IPS-15b (cell line): Measurements from ENCODE around the gene SCO2.

ENCODE experiments used
- H3K27me3 ChIP-seq: one replicate; pipeline ENCODE4 v1.6.1; 2013; ENCODE audit warnings: low read length; ENCODE audit not compliant: control insufficient read depth, insufficient read depth
- H3K36me3 ChIP-seq: one replicate; pipeline ENCODE4 v1.6.1; 2013; ENCODE audit warnings: low read length; ENCODE audit not compliant: control insufficient read depth, insufficient read depth
- H3K4me1 ChIP-seq: one replicate; pipeline ENCODE4 v1.6.1; 2013; ENCODE audit warnings: mild to moderate bottlenecking, low read length; ENCODE audit not compliant: control insufficient read depth, insufficient read depth
- H3K4me3 ChIP-seq: one replicate; pipeline ENCODE4 v1.5.1; 2013; ENCODE audit warnings: low read depth, low read length
- H3K9ac ChIP-seq: one replicate; pipeline ENCODE4 v1.6.1; 2013; ENCODE audit warnings: low read depth, mild to moderate bottlenecking, low read length
- H3K9me3 ChIP-seq: one replicate; pipeline ENCODE4 v1.6.1; 2013; ENCODE audit warnings: mild to moderate bottlenecking, low read length; ENCODE audit not compliant: control insufficient read depth, insufficient read depth

SCO2 gene

GRCh38 chr22:50483106-50483505 is 42.3 kb downstream of the SCO2 start:
- Histone ChIP-seq H3K4me3 (no peak overlapping the region), H3K9me3 (no peaks in the 10 kb centered on the region), H3K4me1 (no peaks in the 10 kb centered on the region), H3K27me3 (peaks cover 10% of the 10 kb centered on the region), H3K36me3 (no peaks in the 10 kb centered on the region), H3K9ac (no peak overlapping the region)

- H3K4me1 ChIP-seq, result no peaks in the 10 kb centered on the region
- peak overlapping the region; percentile 60 for H3K4me3 ChIP-seq
- H3K9ac ChIP-seq, result peak overlapping the region; percentile 47
Measured at GRCh38 chr22:50482107-50483074, 43.0 kb downstream of the SCO2 start.

GRCh38 chr22:50481440-50482106 is 43.8 kb downstream of the SCO2 start, which contains the start of gene ADM2:
Gene ADM2, plus strand, starts transcription at chr22:50481543. Its CDS starts 305 bp downstream, at chr22:50481848.
- Histone ChIP-seq H3K4me1 (no peaks in the 10 kb centered on the region), H3K4me3 (peak within 1 kb of the TSS; percentile 60), H3K9me3 (no peaks in the 10 kb centered on the region), H3K9ac (peak within 1 kb of the TSS; percentile 47), H3K27me3 (peaks cover 10% of the 10 kb centered on the region), H3K36me3 (no peaks in the 10 kb centered on the region)

More at GRCh38 chr22:50482107-50483074, 43.0 kb downstream of the SCO2 start:
- no peaks in the 10 kb centered on the region for H3K36me3 ChIP-seq
- peaks cover 10% of the 10 kb centered on the region for H3K27me3 ChIP-seq
- no peaks in the 10 kb centered on the region for H3K9me3 ChIP-seq

DNA sequence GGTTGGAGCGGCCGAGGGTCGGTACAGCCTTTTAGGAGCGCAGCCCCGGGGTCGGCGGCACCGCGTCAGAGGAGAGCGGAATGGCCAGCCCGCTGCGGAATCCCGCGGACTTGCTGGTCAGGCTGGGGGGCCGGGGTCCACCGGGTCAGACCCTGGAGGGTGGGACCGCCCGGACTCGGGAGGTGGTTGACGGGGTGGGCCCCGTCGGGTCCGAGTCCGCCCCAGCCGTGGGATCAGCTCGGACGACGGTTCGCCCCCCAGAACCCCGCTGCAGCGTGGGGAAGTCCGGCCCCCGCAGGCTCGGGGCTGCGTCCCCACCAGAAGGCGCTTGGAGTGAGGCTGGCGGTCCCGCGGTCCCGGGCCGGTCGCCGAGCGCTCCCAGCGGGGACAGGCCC is 44.4 kb downstream of the SCO2 start:
- H3K4me1 ChIP-seq, result no peaks in the 10 kb centered on the region
- no peaks in the 10 kb centered on the region for H3K36me3 ChIP-seq
- no peak overlapping the region for H3K9ac ChIP-seq
- peaks cover 10% of the 10 kb centered on the region for H3K27me3 ChIP-seq
- peak overlapping the region; percentile 60 for H3K4me3 ChIP-seq
- no peaks in the 10 kb centered on the region for H3K9me3 ChIP-seq

GRCh38 chr22:50479721-50480120 is 45.7 kb downstream of the SCO2 start:
- Histone ChIP-seq H3K9ac (no peak overlapping the region), H3K27me3 (peaks cover 10% of the 10 kb centered on the region), H3K4me3 (no peak overlapping the region), H3K9me3 (no peaks in the 10 kb centered on the region), H3K4me1 (no peaks in the 10 kb centered on the region), H3K36me3 (no peaks in the 10 kb centered on the region)

- Histone ChIP-seq H3K4me3 (no peak overlapping the region), H3K9me3 (no peaks in the 10 kb centered on the region), H3K27me3 (peaks cover 10% of the 10 kb centered on the region), H3K4me1 (peaks cover 4% of the 10 kb centered on the region), H3K36me3 (peaks cover under 1% of the 10 kb centered on the region), H3K9ac (no peak overlapping the region)
Measured at GRCh38 chr22:50477923-50478322, 47.5 kb downstream of the SCO2 start.

- no peaks in the 10 kb centered on the region for H3K9me3 ChIP-seq
- no peak overlapping the region for H3K4me3 ChIP-seq
- peaks cover 4% of the 10 kb centered on the region for H3K4me1 ChIP-seq
- H3K9ac ChIP-seq, result no peak overlapping the region
- H3K27me3 ChIP-seq, result peaks cover 10% of the 10 kb centered on the region
- peaks cover 6% of the 10 kb centered on the region for H3K36me3 ChIP-seq
Measured at GRCh38 chr22:50476868-50477267, 48.5 kb downstream of the SCO2 start.

GRCh38 chr22:50475652-50476002 is 49.8 kb downstream of the SCO2 start:
- peaks cover 14% of the 10 kb centered on the region for H3K36me3 ChIP-seq
- H3K9me3 ChIP-seq, result no peaks in the 10 kb centered on the region
- H3K27me3 ChIP-seq, result peaks cover 10% of the 10 kb centered on the region
- H3K4me1 ChIP-seq, result peaks cover 4% of the 10 kb centered on the region
- H3K9ac ChIP-seq, result no peak overlapping the region
- H3K4me3 ChIP-seq, result no peak overlapping the region

GRCh38 chr22:50474710-50475651 is 50.4 kb downstream of the SCO2 start, which contains the start of gene SBF1:
Gene SBF1, minus strand, starts transcription at chr22:50475035. Its CDS starts 195 bp downstream, at chr22:50474840.
- Histone ChIP-seq H3K4me1 (peaks cover 8% of the 10 kb centered on the region), H3K4me3 (peak within 1 kb of the TSS; percentile 60), H3K9ac (peak within 1 kb of the TSS; percentile 54), H3K36me3 (peaks cover 14% of the 10 kb centered on the region), H3K9me3 (no peaks in the 10 kb centered on the region), H3K27me3 (peaks cover 3% of the 10 kb centered on the region)

- H3K4me1 ChIP-seq, result peaks cover 12% of the 10 kb centered on the region
Measured at GRCh38 chr22:50473855-50474671, 51.3 kb downstream of the SCO2 start.

More at GRCh38 chr22:50473855-50474671, 51.3 kb downstream of the SCO2 start:
- Histone ChIP-seq H3K9ac (peak overlapping the region; percentile 41), H3K9me3 (no peaks in the 10 kb centered on the region), H3K4me3 (peak overlapping the region; percentile 60), H3K36me3 (peaks cover 14% of the 10 kb centered on the region), H3K27me3 (no peaks in the 10 kb centered on the region)
